GM19351 (cell line): ENCODE data around the gene PGBD5.

ENCODE experiments used
- ATAC-seq: cut with Tn5 transposase; IDR thresholded peaks from one replicate; pipeline ENCODE4 v1.9.1; 2021; ENCODE audit warnings: mild to moderate bottlenecking, moderate library complexity; ENCODE audit not compliant: unreplicated experiment

The PGBD5 gene

DNA sequence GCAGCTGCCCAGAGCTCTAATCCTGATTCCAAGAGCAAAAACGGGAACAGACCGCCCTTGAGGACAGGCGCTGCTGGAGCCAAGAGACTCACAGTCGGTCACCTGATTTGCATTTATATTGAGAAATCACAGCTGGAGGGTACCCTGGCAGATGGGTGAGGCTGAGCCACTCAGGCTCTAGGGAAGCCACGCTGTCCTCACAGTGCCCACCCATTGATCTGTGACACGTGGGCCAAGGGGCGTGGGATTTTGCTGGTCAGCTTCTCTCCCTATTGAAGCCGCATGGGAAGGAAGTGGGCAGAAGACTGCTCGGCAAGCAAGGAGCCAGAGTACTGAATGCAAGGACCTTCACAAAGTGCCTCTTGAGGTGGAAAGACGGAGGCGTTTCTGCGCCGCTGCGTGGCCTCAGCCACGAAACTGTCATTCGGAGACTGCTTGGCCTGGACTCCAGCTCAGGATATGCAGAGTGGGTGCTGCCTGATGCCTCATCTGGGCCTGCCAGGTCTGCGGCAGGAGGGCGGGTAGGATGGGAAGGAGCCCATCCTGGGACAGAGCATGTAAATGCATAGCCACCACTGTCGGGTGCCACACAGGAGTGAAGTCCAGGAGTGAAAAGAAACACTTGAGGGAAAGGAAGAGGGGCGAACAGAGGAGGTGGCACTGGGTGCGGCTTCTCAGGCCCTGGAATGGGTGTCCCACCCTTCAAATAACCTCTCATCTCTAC is 139.8 kb downstream of the PGBD5 start:
- no peak for ATAC-seq

DNA sequence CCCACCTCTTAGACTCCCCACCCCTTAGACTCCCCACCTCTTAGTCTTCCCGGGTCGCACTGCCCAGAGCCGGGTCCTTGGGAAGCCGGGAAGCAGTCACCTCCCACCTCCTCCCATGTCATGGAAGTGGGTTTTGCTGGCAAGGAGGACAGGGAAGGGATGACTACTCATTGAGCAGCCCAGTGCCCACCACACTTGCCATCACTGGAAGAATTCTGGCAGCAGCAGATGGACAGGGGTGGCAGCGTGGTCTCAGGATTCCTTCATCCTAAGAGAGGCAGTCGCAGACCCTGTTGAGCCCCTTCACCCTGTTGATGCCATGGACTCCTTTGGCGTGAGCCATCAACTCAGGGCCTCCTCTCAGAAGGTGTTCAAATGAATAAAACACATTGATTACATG is 140.8 kb downstream of the PGBD5 start:
- no peak for ATAC-seq

DNA sequence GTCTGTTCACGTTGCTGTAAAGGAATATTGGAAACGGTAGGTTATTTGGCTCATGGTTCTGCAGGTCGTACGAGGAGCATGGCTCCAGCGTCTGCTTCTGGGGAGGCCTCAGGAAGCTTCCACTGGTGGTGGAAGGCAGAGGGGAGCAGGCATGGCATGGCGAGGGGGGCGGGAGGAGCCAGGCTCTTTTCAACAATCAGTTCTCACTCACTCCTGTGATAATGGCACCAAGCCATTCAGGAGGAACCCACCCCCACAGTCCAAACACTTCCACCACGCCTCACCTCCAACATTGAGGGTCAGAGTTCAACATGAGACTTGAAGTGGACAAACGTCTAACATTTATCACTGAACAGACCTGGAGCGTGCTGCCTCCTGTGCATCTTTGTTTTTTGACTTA is 141.2 kb downstream of the PGBD5 start:
- no peak for ATAC-seq

DNA sequence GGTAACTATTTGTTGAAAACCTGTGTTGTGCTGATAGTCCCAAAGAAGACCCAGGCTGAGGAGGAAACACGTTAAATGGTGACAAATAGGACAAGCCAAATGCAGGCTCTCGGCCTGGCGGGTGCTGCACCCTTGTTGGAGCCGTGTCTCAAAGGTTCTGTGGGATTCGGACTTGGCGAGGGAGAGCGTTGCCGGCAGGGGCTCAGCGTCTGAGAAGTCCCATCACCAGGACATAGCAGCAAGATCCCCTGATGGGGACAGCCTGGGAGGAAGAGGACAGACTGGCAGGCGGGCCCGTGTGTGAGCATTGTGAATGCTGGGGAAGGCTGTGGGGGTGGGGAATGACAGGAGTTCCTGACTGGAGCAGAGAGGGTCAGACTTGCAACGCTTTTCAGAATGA is 142.5 kb downstream of the PGBD5 start:
- no peak for ATAC-seq

DNA sequence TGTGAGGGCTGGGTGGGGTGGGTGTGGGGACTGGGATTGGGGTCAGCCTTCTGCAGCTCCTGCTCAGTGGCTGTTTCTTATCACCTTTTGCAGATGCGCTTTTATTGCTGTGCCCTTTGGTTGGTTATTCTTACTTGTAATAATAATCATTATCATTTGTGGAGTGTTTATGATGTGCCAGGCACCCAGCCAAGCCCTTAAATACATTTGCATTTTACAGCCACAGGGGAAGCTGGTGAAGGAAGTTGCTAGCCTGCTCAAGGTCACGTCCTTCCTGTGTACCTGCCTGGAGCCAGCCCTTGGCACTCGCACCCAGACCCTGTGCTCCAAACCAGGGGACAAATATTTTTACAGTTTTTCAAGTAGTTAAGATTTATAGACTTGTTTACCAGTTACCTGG is 144.0 kb downstream of the PGBD5 start:
- no peak for ATAC-seq

DNA sequence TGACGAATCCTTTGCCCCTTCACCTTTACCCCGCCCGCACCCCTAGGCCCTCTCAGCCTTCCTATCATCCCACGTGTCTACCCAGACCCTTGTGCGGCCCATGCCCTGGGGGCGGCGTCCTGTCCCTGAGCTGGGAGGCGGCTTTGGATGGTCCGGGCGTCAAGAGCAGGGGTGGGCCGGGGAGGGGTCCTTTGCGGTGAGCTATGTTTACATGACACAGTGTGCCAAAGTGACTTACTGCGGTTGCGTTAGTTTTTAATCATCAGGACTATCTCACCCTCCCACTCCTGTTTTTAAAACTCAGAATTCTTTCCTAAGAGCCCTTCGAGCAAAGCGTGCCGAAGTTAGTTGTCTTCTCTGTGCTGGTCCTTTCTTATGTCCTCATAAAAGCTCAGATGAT is 144.6 kb downstream of the PGBD5 start:
- ATAC-seq = no peak

DNA sequence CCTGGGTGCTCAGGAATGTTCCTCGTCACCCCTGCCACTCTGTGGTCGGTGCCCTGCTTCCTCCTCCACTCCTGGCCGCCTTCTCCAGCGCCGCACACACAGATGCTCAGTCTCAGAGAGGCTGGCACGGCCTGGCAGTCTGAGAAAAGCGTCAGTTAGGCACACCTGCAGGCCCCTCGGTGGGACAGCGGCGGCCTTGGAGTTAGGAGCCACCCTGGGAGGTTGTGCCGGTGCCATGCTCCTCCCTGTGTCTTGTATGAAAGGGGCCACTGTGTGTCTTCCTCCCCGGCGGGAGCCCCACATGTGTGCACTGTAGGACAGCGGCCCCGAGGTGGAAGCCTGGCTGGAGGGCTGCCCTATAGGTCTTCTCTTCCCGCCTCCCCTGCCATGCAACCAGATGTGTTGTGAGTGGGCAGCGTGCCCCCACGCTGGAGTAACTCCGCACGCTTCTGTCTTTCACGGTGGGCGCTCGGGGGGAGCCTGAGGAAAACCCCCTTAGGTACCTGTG is 145.2 kb downstream of the PGBD5 start:
- ATAC-seq = no peak

DNA sequence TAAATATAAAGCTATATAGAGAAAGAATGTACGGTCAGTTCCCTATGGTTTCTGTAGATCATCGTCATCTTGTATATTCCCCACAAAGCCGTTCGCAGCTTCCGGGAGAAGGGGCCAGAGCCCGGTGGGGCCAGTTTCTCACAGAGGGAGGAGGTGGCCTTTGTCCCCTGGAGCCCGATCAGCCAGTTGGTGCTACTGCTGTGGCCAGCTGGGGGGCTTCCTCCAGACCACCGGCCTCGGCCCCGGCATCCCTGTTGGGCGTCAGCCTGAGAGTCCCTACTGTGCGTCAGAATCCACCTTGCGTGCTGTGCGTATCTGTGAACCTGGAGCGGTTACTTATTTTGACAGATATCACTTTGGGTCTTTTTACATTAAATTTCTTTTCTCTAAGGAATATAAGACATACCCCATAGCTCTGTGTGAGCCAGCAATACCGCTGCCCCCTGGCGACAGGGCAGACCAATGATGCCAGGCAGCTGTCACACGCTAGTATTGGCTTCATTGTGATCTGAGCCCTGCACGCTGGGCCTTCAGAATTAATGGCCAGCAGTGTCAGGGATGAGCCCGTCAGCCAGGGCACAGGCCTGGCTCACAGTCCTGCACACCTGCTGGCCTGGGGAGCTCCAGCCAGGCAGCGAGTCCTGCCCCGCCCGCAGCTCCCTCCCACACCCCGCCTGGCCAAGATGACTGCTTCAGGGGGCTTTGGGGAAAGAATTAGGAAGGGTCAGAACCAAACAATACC is 145.9 kb downstream of the PGBD5 start:
- ATAC-seq = no peak

DNA sequence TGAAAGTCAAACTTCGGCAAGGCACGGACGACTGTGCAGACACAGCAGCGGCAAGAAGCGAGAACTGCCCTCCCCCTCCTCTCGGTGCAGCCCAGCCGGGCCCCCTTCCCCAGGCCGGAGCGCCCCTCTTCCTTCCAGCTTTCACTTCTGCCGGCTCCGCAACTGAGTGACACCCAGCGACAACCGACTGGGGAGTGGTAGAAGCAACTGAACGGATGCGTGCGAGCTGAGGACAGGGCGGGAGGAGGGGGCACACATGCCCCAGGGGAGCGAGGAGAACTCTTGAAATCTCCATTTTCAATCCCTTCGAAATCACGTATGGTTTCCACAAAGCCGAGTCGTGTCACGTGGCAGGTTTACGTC is 146.6 kb downstream of the PGBD5 start:
- ATAC-seq = no peak

DNA sequence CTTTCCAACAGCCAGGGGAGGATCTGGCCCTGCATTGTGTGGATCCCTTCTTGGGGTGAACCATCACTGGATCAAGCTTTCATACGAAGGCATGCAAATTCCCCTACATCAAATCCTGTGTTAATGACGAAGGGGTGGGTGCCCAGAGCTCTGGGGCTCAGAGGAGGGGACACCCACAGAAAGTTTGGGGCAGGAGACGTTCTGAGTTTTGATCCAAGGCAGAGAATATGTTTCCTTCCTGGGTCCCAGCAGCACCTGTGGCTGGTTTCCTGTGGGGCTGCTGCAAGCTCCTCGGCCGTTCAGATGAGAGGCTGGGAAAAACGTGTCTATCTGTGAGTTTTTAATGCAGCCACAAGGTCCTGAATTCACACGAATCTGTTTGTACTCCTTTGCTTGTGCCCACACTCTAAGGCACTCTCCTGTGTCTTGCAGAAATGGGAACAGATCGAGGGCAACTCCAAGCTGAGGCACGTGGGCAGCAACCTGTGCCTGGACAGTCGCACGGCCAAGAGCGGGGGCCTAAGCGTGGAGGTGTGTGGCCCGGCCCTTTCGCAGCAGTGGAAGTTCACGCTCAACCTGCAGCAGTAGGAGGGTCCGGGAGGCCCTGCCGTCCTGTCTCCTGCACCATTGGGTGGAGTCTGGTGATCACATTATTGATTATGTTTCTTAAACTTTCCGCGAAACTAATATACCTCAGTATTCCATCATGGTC is 147.1 kb downstream of the PGBD5 start:
- no peak for ATAC-seq

DNA sequence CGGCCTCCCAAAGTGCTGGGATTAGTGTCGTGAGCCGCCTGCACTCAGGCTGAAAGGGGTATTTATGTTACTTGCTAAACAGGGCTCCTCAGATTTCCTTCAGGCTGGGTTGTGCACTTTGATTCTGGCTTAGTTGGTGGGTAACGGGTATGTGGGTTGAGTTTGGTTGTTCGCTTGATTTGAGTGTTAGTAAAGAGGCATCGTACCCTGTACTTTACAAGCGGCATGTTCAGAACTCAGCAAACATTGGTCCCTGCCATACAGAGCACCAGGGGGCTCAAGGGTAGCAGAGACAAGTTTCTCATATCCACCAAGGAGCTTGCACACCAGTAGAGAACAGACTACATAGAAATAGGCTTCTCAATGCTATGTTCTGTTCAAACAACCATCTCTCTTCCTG is 147.8 kb downstream of the PGBD5 start:
- ATAC-seq = no peak

DNA sequence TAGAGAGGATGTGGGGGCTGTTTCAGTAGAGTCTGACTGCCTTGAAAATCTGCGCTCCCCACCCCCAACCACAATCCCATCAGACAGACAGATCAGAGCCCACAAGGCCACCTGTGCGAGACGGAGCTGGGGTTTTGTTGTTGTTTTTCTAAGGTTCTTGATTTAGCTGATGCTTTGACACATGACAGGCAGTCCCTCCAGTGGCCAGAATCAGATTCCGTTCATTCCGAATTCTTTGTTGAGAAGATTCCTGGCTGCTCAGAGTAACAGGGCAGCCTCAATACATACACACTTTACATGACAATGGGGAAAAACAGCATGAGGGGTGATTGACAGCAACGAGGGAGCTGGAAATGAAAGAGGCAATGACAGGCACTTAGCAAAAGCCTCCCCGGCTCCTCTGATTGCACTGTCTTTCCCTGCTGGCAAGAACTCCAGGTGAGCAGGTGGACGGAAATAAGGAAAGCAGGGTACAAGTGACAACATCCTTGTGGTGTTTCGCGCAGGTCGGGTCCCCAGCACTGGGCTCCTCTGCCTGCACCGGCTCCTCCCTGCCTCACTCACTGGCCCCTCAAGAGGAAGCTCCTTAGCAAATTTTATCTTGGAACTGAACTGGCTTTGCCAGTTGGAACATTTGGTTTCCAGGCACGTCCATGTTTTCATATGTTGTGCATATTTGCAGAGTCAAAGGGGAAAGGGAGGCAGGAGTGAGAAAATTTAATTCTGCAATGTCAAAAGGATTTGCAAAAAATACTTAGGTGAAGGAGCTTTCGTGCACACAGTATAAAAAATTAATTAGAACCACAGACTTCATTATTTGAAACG is 148.7 kb downstream of the PGBD5 start:
- no peak for ATAC-seq

DNA sequence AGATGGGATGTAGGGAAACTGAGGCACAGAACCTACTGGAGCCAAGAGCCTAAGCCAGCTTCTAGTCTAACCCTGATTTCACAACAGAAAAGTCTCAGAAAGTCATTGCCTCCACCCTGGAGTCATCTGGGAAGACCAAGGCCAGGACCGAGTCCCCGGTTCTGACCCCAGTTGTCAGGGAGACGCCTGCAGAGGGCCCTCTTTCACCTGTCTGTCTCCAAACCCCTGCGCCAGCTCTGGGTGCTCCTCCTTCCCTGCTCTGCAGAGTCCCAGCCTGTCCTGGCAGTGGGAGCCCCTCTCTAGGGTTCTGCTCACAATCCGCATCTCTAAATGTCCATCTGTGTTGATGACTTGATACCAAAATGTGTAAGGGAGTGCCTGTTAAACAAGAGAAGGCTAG is 149.7 kb downstream of the PGBD5 start:
- ATAC-seq = no peak

DNA sequence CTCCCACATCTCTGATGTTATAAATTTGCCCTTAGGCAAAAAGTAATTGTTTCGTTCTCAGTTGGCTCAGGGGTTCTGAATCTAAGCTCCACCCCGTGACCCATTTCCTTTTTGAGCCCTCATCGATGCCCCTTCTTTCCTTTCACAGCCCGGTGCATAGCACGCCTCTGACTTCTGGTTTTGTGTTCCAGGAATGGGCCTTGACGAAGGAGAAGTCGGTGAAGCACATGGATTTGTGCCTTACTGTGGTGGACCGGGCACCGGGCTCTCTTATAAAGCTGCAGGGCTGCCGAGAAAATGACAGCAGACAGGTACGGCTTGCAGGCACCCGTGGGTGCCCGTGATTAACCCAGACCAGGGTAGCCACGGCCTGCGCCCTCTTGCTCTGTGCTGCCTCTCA is 151.9 kb downstream of the PGBD5 start:
- no peak for ATAC-seq

DNA sequence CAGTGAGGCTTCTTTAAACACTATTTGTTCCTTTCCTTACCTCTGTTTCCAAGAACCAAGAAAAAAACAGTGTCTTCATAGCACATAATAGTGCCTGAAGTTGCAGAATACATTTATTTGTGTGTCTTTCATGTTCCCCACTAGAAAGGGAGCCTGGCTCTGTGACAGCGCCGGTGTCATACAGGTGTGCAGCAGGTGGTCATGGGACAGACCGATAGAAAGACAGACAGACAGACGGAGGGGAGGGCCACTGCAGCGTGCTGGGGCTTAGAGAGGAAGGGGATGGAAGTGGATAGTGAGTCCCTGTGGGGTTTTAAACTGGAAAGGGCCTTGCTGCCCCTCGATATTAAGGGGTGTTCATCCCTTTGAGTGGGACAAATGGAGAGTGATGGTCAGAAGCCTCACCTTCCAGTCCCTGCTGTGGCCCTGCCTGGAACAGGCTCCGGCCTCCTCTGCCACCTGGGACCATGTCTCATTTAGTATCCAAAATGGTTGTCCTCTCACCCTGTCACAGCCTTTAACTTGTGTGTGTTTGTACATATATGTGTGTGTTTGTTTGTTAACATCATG is 152.9 kb downstream of the PGBD5 start:
- ATAC-seq = no peak

DNA sequence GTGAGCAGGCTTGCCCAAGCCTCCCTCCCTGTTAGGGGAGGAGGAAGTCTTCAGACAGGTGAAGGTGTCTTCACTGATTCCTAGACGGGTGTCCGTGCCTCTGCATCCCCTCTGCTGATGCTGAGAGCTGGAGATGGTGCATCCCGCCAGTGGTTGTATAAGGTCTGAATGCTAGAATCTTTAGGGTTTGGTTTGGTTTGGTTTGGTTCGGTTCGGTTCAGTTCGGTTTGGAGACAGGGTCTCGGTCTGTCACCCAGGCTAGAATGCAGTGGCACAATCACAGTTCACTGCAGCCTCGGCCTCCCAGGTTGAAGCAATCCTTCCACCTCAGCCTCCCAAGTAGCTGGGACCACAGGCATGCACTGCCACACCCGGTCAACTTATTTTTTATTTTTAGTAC is 153.6 kb downstream of the PGBD5 start:
- ATAC-seq = no peak

DNA sequence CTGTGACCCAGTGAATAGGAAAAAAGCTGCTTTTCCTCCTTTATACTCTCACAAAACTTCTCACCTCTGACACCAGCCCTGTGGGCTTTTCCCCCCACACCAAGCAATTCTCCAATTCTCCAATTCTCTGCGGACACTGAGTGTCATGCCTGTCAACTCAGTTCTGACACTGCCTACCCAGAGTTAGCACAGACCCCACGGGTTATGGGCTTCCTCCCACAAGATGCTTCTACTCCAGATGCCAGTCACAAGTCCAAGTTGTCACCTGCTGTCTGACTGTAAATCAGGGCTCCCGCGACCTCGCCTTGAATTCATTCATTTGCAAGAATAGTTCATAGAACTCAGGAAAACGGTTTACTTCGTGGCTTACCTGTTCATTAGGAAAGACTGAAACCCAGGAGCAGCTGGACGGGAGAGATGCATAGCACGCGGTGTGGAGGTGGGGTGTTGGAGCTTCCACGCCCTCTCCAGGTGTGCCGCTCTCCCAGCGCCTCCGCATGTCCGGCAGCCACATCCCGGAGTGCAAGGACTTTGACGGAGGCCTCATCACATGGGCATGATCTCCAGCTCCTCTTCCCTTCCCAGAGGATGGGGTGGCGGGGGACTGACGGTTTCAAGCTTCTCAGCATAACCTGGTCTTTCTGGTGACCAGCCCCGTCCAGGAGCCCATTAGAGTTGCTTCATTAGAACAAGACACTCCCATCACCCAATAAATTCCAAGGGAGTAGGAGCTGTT is 154.7 kb downstream of the PGBD5 start:
- ATAC-seq = no peak

DNA sequence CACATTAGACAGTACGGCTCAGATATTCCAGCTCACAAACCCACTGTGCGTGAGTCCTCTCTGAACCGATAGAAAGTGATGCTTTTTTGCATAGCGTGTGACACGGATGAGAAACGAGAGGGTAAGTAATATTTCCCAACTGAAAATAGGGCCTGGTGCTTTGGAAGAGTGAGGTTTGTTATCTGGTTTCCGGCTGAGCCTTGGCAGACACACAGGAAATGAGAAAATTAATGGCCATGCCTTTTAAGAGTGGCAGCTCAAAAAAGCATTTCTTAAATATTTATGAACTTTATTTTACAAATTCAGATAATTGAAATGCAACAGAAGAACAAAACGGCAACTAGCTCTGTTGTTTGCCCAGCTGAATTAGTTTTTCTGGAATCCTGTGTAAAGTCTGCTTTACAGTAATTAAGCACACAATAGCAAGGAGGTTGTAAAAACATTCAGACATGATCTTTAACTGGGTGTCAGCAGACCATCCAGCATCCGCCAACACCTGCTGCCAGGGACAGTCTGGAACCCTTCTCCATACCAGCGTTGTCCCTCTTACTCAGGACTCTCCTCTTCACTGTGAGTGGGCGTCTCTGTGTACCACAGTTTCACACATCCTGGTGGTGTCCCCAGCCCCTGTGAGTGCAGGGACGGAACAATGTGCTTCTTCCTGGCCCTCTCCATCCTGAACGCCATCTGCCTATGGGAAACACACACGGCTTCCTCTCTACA is 155.4 kb downstream of the PGBD5 start:
- peak; percentile 64 for ATAC-seq

DNA sequence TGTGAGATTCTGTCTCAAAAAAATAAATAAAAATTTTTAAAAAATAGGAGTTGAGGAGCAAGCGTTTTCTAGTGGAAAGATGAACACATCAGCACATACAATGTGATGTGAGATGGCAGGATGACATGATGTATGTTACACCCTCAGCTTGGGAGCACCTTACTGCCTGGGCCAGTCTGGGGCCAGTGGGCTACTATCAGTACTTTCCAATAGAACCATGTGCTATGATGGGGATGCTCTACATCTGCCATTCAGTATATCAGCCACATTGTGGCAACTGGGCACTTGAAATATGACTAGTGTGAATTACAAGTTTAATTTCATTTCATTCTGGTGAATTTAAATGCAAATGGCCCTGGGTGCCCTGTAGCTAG is 156.0 kb downstream of the PGBD5 start:
- ATAC-seq = peak; percentile 6
